Epithelial cell of esophagus (primary cell): ENCODE measurements around the gene GABBR2.

ENCODE experiments used
- DNase-seq: peaks from one replicate; pipeline ENCODE4 v3.0.0; 2010; ENCODE audit warnings: low read depth
- H3K4me3 ChIP-seq: 2 replicates; pipeline ENCODE4 v1.5.1; 2011; ENCODE audit warnings: mild to moderate bottlenecking, low read length, control low read depth
- CTCF ChIP-seq: IDR thresholded peaks from 2 replicates; pipeline ENCODE4 v1.5.1; 2011; ENCODE audit warnings: low read depth, mild to moderate bottlenecking, low read length, control low read depth, inconsistent platforms; ENCODE audit not compliant: insufficient read depth; ENCODE audit errors: missing control alignments

GABBR2 gene

GRCh38 chr9:98360176-98360708, 348.5 kb downstream of the GABBR2 start:
- no peak for TF ChIP-seq CTCF
- DNase-seq, result no peak
- no peak overlapping the region for H3K4me3 ChIP-seq

GRCh38 chr9:98359569-98359968, 349.2 kb downstream of the GABBR2 start:
- TF ChIP-seq CTCF, result no peak
- H3K4me3 ChIP-seq, result no peak overlapping the region
- DNase-seq, result no peak

GRCh38 chr9:98357921-98358535, 350.7 kb downstream of the GABBR2 start:
- no peak for TF ChIP-seq CTCF
- DNase-seq, result peak; percentile 59
- H3K4me3 ChIP-seq, result no peak overlapping the region

GRCh38 chr9:98356953-98357690, 351.6 kb downstream of the GABBR2 start:
- TF ChIP-seq CTCF, result no peak
- no peak overlapping the region for H3K4me3 ChIP-seq
- DNase-seq, result peak; percentile 59

GRCh38 chr9:98356326-98356725, 352.4 kb downstream of the GABBR2 start:
- no peak for DNase-seq
- no peak overlapping the region for H3K4me3 ChIP-seq
- no peak for TF ChIP-seq CTCF

- no peak for TF ChIP-seq CTCF
- DNase-seq, result no peak
These were observed 357.4 kb downstream of the GABBR2 start for GRCh38 chr9:98351370-98351769.

More at GRCh38 chr9:98351370-98351769, 357.4 kb downstream of the GABBR2 start:
- H3K4me3 ChIP-seq, result no peak overlapping the region
